NCI-H2107 (cell line): ENCODE results near the gene DNAH1.

ENCODE experiments used
- DNase-seq: peaks from one replicate; lab custom pipeline; 2025; lab: John Stamatoyannopoulos, UW

DNAH1 gene

DNA sequence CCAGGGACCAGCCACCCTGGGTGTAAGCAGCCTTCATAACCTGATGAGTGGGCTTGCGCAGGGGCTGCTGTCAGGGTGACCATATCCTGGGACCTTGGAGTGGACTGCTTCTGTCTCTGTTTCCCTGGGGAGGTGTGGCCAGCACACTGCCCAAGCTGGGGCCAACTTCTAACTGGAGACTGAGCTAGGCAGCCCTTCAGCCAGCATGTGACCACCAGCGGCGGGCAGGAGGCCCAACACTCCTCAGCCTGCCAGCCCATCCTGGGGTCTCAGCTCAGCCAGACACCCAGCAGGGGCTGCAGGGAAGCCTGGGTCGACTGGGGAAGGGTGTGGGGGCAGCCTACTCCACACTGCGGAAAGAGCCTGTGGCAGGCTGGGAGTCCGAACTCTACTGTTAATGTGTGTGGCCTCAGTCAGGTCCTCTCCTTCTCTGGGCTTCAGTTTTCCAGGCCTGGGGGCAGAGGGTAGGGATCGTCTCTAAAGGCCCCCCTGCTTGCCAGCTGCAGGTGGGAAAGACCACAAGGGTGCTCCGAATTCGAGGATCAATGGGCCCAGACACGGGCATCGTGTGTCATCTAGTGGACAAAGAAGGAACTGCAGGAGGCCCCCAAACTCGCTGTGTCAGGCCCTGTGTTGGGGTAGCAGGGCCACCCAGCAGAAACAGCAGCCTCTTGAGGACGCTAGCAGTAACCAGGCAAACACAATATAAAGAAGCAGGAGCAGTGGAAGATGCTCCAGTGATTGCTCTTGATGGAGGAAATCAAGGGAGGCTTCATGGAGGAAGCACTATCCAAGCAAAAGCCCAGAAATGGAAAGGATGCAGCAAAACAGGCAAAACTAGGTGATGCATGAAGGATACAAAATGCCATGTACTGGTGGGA lies 130.8 kb downstream of the DNAH1 start:
- no peak for DNase-seq

DNA sequence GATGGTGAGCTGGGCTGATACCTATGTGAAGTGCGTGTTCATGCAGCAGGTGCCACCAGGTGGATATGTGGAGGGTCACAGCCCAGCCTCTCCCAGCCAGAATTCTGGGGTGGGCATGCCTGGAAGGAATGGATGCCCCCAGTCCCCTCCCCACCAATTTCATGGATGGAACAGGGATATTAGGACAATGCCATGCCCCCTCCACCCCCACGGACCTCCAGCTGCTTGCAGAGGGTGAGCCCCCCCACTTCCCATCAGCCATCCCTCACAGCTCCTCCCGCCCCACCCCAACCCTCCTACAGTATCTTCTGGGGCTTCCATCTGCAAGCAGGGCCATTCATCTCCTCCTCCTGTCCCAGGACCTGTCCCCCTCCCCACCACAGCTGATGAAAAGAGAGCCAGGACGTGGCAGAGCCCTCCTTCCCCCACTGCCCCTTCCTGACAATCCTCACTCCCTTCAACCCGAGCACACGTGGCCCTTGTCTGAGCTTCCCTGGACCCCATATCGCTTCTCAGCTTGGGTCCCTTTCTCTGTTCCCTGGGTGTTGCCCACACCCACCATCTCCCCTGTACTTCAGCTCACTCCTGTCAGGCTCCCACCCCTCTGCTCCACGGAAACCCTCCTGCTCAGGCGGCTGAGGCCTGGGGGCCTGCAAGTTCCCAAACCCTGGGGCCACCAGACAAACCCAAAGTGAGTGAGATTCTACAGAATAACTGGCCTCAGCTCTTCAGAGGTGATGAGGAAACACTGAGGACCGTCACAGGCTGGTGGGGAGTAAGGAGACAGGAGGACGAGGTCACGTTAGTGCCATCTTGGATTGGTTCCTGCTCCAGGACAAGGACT lies 131.6 kb downstream of the DNAH1 start:
- no peak for DNase-seq
